Neural cell (in vitro differentiated cells): ENCODE results near the gene ARHGAP4.

Experiments used
- EP300 ChIP-seq: fragments of 450-650 bp; conservative IDR thresholded peaks from 2 replicates; pipeline ENCODE4 v1.6.1; 2014; ENCODE audit warnings: antibody characterized with exemption, mild to moderate bottlenecking, moderate library complexity; ENCODE audit not compliant: poor library complexity, severe bottlenecking
- MXI1 ChIP-seq: fragments of 450-650 bp; conservative IDR thresholded peaks from 2 replicates; pipeline ENCODE4 v1.6.1; 2014; ENCODE audit warnings: antibody characterized with exemption, mild to moderate bottlenecking; ENCODE audit not compliant: poor library complexity, severe bottlenecking
- REST ChIP-seq: IDR thresholded peaks from 2 replicates; pipeline ENCODE4 v1.6.1; 2012; ENCODE audit warnings: borderline replicate concordance
- SMC3 ChIP-seq: fragments of 450-650 bp; conservative IDR thresholded peaks from 2 replicates; pipeline ENCODE4 v1.6.1; 2014; ENCODE audit warnings: antibody characterized with exemption, mild to moderate bottlenecking, moderate library complexity; ENCODE audit not compliant: poor library complexity
- TF ChIP-seq, protein P1 (sequence below): fragments of 450-650 bp; IDR thresholded peaks from 2 replicates; pipeline ENCODE4 v1.5.1; 2014; ENCODE audit warnings: antibody characterized with exemption, mild to moderate bottlenecking, moderate library complexity; ENCODE audit not compliant: poor library complexity, severe bottlenecking

DNA sequence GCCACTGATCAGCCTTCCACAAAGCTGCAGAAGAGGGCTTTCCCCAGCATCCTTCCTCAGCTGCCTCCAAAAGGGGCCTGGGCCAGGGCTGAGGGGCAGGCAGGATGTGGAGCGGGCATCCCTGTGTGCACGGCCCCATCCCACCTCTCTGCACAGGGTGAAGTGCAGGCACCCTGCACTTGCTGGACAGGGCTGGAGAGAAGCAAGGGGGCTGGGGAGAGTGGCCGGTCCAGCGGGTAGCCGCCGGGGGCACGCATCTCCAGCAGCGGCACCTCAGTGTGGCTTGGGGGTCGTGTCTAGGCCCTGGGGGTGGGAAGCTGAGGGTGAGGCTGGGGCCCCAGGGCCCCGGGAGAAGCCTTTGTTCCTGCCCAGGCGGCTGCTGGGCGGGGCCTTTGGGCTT is 18.6 kb downstream of the ARHGAP4 start:
- TF ChIP-seq, protein P1, sequence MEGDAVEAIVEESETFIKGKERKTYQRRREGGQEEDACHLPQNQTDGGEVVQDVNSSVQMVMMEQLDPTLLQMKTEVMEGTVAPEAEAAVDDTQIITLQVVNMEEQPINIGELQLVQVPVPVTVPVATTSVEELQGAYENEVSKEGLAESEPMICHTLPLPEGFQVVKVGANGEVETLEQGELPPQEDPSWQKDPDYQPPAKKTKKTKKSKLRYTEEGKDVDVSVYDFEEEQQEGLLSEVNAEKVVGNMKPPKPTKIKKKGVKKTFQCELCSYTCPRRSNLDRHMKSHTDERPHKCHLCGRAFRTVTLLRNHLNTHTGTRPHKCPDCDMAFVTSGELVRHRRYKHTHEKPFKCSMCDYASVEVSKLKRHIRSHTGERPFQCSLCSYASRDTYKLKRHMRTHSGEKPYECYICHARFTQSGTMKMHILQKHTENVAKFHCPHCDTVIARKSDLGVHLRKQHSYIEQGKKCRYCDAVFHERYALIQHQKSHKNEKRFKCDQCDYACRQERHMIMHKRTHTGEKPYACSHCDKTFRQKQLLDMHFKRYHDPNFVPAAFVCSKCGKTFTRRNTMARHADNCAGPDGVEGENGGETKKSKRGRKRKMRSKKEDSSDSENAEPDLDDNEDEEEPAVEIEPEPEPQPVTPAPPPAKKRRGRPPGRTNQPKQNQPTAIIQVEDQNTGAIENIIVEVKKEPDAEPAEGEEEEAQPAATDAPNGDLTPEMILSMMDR = no peak
- TF ChIP-seq MXI1 (no peak), REST (no peak), EP300 (no peak), SMC3 (no peak)
